HG03159 (cell line): Measurements from ENCODE around the gene FKBP4.

Experiments used
- ATAC-seq: cut with Tn5 transposase; IDR thresholded peaks from one replicate; pipeline ENCODE4 v1.9.1; 2021; ENCODE audit warnings: mild to moderate bottlenecking, moderate library complexity; ENCODE audit not compliant: unreplicated experiment

Gene FKBP4

DNA sequence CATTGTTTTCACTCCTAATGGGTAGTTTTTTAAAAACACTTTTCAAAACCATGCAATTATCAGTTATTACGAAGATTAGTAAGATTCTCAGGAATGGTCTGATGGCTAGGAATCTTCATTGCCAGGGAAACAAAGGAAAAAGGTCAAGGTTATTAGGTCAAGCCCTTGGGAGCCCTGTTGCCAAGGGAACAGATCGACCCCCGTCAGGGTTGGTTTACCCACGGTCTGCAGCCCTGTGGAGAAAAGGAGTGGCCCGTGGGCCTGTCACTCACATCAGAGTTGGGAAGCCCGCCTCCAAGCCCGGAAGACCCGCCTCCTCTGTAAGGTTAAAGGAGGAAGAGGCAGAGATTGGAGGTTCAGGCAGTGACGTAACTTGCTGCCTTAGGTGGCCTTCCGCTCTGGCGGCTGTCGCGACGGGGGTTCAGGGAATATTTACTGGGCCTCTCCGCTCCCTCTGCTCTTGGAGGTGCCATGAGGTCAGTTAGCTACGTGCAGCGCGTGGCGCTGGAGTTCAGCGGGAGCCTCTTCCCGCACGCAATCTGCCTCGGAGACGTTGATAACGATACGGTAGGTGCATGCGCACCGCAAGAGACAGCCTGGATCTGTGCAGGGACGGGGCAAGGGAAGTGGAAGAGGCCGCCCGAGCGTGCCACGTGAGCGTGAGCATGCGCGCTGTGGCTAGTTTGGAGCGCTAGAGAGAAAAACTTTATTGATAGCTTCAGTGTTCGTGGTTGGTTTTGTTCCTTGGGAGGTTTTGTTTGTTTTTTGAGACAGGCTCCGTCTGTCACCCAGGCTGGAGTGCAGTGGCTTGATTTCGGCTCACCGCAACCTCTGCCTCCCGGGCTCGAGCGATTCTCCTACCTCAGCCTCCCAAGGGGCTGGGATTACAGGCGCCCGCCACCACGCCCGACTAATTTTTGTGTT is 17.8 kb downstream of the FKBP4 start, which contains the start of gene ITFG2:
TSS of gene ITFG2 (plus strand) at position 379 of the 924 bp plus-strand sequence. CDS start at position 472, 93 bp downstream.
- ATAC-seq = peak; percentile 92

DNA sequence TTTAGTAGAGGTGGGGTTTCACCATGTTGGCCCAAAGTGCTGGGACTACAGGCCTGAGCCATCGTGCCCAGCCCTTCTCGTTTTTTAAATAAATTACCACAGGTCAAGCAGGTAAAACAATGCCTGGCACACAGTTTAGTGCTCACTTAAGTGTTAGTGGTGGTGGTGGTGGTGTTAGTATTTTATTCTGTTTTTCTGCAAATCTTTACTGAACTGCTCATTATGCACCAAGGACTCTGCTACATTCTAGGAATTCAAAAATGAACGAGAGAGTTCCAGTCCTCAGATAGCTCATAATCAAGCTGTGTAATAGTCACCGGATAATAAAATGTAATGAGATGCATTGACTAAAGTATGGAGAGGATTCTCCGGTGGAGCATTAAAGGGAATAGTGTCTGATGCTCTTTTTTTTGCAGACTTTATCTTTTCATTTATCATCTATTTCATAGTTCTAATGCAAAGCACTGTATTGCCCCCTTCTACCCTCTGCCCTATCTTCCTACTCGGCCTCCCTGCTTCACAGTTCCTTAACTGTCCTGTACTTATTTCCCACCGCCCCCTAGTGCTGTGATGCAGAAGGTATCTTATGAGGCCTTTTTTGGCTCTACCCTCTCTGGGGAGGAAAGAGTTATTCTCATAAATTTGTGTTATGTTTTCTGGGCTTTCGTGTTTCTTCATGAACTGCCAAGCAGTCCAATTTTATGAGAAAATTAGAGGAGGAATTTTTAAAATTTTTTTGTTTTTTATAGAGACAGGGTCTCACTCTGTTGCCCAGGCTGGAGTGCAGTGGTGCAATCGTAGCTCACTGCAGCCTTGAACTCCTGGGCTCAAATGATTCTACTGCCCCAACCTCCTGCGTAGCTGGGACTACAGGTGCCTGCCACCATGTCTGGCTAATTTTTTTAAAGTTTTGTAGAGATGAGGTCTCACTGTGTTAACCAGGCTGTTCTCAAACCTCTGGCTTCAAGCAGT is 18.7 kb downstream of the FKBP4 start:
- no peak for ATAC-seq

DNA sequence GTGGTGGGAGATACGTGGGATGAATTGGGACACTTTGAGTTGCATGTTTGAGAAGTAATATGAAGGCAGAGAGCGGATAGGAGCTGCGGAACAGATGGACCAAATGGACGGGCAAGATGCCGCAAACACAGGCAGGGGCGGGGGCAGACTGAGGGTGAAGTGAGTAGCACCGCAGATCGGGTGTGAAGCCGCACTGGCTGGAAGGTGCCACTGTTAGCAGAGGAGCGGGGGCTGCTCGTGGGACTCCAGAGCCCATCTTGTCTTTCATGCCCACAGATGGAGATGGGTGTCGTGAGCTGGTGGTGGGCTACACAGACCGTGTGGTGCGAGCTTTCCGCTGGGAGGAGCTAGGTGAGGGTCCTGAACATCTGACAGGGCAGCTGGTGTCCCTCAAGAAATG is 25.0 kb downstream of the FKBP4 start:
- ATAC-seq = no peak

DNA sequence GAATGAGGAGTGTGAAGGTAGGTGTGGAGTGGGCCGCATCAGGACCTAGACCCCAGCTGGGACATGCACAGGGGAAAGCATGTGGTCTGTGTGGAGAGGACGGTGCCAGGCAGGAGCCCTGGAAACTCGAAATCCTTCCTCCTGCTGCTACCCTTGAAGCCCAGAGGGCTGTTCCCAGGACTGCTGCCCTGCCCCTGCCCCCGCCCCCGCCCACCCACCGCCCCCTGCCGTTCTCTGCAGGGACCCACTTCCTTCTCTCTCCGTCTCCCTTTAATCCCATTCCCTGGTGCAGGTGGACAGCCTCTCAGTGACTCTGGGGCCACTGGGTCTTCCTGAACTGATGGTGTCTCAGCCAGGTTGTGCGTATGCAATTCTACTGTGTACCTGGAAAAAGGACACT is 25.7 kb downstream of the FKBP4 start:
- no peak for ATAC-seq

DNA sequence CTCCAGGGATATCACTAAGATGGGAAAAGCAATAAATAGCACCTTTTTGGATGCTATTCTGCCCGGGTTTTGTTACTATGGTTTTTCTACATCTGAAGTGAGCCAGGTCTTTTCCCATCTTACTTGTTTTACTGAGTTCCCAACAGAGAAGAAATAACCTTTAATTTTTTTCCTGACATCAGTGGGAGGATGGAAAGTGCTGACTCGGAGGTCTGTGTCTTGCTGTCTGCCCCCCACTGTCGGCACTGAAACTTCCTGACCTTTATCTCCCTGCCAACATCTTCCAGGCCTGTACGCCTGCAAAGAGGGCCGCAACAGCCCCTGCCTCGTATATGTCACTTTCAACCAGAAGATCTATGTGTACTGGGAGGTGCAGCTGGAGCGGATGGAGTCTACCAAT is 28.7 kb downstream of the FKBP4 start:
- no peak for ATAC-seq

DNA sequence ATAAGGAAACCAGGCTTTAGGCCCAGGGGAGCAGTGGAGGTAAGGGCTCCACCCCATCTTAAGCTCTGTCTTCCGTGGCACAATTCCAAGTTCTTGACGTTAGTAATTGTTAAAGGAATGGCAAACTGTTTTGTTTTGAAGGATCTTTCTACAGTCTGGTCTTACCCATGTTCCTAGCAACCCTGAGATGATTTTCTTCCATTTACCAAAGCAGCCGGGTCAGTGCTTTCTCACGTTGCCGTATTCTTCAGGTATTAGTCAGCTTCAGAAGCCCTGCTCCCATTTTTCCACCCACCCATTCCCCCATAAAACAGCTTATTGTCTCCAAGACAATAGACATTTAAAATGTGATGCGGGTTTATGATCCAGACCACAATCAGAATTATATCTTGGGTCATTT is 29.8 kb downstream of the FKBP4 start:
- ATAC-seq = no peak

DNA sequence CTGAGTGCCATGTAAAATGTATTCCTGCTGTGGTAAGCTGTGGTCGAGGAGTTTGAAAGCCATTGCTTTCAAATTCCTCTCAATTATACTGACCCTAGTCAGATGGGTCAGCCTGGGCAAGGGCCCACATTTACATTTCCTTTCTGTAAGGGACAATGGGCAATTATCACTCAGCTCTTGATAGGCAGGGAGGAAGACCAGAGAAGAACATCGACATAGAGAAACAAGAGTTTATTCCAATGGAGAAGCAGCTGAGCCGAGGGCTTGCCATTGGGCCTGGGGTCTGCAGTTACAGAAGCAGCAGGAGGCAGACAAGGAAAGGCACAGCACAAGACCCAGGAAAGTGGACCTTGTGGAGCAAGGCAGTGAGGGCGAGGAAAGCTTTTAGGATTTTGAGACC is 30.4 kb downstream of the FKBP4 start:
- no peak for ATAC-seq

DNA sequence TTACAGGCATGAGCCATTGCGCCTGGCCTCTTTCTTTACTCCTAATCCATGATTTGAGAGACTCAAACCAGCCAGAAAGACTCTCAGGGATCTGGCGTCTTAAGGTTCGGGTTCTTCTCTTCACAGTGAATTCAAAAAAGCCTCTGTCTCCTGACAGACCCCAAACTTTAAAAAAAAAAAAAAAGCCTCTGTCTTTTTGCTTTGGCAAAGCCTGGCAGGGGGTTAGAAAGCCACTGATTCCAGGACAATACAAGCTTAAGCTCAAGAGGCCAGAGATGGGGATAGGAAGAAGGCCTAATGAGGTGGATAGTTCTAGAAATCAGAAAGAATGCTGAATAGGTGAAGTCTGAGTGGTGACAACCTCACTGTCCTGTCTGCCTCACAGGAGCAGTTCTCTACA is 31.3 kb downstream of the FKBP4 start:
- no peak for ATAC-seq

DNA sequence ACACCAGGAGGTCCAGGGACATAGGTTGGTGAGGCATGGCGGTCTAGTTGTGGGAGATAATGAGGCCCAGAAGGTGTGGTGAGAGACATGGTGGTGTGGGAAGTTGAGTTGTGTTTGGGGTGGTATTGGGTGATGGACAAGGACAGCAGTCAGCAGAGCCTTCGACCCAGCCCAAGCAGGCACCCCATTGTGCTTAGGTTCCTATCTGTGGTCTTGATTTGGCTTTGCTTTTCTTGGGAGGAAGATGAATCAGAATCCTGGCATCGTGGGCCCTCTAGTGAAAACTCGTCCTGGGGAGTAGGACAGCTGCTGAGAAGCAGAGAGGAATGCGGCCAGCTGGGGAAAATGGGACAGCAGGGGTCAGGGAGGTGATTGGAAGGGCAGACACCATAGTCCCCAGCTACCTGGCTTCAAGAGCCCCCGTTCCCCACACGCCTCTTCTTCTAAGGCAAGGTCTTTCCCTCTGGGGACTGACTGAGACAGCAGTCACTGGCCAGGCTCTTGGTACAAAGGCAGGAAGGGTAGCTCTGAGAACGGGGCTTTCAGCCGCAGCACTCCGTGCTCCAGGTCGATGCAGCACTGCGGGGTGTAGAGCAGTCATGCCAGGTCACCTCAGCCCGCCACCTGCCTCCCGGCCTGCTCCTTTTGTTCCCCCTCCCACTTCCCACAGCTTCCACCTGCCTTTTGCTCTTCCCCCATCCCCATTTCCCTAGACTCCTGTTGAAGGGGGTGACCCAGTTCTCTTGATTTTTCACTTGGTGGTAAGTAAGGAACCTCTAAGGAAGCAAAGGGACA is 32.1 kb downstream of the FKBP4 start:
- ATAC-seq = no peak

DNA sequence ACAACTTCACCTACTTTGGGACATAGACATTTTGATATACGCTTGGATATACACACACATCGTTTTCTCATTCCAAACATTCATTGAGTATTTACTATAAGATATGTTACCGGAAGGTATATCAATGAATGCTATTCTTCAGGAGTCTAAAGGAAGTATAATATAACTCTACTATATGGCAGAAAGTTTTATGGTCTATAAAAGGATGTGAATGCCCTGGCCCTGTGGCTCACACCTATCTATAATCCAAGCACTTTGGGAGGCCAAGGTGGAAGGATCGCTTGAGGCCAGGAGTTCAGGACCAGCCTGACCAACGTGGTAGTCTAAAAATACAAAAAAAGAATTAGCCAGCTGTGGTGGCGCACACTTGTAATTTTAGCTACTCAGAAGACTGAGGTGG is 34.5 kb downstream of the FKBP4 start:
- no peak for ATAC-seq

DNA sequence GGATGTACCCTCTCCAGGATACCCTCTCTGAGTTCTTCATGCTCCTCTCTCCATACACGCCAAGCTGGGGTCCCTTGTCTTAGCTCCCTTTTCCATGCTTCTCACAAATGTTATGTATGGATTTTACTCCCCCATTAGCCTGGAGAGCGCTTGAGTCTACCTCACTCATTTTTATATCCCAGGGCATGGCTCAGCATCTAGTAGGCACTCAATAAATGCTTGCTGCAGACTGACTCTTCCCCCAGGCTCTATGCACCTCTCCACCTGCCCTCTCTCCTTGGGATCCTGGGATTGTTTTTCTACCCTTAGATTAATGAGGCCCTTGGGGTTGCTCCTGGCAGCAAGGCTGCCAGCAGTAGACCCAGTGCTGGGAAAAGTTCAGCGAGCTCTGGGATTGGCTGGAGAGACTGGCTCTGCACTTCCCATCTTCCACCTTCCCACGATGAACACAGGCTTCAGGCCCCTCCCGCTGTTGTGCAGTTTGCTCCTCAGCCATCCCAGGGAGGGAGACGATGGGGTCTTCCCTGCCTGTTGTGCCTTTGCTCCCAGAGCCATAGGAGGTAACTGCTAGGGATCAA is 37.9 kb downstream of the FKBP4 start:
- ATAC-seq = no peak

DNA sequence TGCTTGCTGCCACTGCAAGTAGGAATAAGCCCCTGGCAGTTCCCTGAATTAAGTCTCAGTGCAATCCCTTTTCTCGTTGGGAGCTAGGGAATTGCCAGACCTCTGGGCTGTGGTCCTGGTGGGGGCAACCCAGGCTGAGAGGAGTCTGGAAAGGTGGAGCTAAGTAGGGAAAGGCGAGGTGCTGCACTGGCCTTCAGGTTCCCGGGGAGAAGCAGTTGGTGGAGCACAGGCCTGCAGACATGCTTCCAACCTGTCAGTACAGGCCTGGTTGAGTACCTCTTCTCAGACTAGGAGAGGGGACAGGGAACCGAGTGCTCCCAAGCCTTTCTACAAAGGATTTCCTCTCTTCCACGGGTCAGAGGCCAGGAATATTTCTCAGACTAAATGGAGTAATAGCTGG is 38.6 kb downstream of the FKBP4 start:
- no peak for ATAC-seq

DNA sequence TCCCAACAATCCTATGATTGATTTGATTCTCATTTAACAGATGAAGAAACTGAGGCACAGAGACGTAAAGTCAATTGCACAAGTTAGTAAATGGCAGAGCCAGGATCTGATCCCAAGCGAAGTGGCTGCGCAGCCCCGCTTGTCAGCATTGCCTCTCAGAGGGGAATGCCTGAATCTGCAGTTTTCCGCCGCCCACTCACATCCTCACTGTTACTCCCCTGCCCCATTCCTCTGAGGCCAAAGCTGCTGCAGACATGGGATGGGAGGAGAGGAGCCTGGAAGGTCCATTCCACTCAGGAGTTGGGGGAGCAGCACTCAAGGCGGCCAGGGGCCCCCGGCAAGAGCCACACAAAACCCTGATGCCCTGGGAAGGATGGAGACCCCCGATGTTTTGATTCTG is 39.0 kb downstream of the FKBP4 start:
- ATAC-seq = no peak

DNA sequence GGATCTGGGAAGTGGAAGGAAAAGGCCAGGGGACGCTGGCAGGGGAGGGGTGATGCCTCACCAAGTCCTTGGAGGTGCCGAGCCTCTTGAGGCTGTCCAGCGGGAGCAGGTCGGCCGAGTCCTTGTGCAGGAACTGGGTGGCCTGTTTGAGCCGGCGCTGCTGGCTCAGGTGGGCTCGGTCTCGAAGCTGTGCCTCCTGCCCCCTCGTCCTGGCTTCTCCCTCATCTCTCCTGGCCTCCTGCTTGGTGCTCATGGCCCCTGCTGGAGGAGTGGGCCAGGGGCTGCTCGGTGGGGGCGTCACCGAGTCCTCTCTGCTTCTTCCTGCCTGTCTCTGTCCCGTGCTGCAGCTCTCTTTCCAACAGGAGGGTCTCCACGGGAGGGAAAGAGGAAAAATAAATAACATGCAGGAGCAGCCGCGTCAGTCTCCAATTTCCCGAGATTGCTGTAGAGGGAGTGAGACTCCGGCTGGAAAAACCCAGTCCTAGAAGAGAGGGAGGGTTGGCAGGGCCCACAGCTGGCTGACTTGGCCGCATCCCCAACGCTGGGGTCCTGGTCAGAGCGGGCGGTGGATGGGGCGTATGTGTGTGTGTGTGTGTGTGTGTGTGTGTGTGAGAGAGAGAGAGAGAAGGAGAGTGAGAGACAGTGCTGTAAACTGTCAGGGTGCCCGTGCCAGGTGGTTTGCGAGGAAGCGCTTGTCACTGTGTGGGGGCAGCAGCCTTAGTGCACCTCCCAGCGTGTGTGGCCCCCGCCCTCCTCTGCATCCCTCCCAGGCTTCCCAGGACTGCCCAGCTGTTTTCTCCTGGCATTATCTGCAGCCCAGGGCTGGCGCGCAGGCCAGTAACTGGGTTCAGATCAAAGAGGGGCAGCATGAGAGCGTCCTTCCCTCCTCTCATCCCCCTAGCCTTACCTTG is 40.1 kb downstream of the FKBP4 start, which contains the start of gene NRIP2:
TSS of gene NRIP2 (minus strand) at position 455 of the 911 bp plus-strand sequence. CDS start at position 403, 52 bp downstream.
- no peak for ATAC-seq

DNA sequence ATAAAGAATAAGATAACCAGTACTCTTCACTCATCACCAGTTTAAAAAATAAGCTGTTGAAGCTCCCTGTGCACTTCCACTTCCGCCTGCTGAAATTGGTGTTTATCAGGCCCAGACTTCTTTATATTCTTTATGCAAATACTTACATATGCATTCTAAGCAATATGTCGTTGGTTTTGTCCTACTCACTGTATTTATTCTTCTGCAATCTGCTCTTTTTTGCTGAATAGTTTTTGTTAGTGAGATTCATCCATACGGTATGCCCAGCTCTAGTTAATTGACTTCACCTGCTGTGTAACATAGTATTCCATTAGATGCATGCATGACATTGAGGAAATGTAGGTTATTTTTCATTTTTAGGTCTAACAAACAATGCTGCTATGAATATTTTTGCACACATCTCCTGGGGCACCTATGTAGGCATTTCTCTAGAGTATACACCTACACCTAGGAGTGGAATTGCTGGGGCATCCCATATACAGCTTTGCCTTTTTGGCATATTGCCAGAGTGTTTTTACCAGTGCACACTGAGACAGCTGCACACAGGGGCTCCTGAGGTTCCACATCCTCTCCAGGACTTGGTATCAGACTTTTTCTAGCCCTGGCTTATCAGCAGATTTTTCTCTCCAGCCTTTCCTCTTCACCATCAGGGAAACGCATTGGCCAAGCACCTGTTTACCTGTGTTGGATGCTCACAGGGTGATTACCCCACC is 41.1 kb downstream of the FKBP4 start:
- no peak for ATAC-seq

DNA sequence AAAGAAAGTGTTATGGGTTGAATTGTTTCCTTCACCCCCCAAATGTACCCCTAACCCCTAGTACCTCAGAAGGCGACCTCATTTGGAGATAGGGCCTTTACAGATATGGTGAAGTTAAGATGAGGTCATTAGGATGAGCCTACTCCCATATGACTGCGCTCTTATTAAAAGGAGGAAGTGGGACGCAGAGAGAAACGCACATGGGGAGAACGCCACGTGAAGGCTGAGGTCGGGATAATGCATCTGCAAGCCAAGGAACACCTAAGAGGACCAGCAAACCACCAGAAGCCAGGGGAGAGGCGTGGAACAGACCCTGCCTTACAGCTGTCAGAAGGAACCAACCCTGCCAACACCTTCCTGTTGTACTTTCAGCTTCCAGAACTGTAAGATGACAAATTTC is 41.8 kb downstream of the FKBP4 start:
- no peak for ATAC-seq

DNA sequence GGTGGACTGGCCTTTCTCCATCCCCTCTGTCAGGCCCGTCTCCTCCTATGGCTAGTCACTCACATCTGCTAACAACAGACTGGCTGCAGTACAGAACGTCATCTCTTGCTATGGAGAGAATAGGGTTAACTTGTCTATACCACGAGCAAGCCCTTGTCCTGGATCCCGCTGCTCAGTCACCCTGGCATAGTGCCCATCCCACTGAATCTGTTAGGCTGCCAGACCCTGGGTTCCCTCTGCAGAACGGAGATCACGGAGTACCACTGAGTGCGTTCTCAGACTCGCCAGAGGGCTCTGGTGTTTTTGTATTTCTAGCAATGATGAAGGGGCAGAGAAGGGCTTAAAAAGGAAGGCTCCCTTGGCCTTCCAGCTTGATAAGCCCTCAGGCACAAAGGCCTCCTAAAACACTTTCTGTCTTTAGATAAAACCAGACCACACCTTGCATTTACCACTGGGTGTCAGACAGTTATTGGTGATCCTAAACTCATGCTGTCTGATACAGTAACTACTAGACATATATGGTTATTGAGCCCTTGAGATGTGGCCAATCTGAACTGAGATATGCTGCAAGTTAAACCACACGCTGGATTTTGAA is 46.4 kb downstream of the FKBP4 start:
- no peak for ATAC-seq

DNA sequence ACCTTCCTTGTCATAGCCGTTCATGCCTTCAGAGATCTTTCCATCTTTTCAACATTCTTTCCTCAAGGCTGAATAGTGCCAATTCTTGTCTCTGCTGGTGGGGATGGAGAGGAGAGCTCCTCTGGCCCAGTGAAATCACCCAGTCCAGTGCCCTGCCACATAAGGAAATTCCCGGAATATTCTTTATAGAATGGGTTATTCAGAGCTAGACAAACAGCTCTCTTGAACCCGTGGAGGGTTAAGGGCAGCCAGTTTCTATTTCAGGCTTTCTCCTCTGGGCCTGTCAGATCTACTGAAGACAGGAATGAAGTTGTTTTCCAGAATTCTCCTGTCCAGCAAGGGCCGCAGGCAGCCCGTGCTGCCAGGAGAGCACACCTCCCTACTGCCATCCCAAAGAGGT is 48.2 kb downstream of the FKBP4 start:
- ATAC-seq = no peak
